HepG2 (cell line): ENCODE results near the gene CTBP1. TPM values are rescaled to one million over a fixed set of nuclear protein-coding genes. Genes with fewer than 3 reads are reported as not detected.

Source experiments
- ATAC-seq: fragments of 200-7000 bp; cut with Tn5 transposase; 3 replicates; pipeline ENCODE4 v1.9.1; 2020; ENCODE audit warnings: mild to moderate bottlenecking, moderate library complexity
- BruUV-seq: library from RNA; stranded (reverse); fragments of 400-500 nt; replicated peaks from 2 replicates; lab custom pipeline; 2021; lab: Mats Ljungman, UMichigan
- CTCF ChIA-PET: fragments of 300-600 bp; formaldehyde crosslinking; extraction: SDS; loops from one replicate; lab custom pipeline; 2021; ENCODE audit warnings: low total read pairs, inconsistent platforms, low intra/inter-chr PET ratio; lab: Yijun Ruan, JAX
- POLR2A ChIA-PET: fragments of 350-600 bp; sonication (Branson Sonifier 250); formaldehyde crosslinking; loops from one replicate; lab custom pipeline; 2020; ENCODE audit warnings: antibody characterized with exemption, inconsistent platforms; lab: Yijun Ruan, JAX
- DNase-seq: peaks from one replicate; pipeline ENCODE4 v3.0.0-alpha.2; 2015; ENCODE audit warnings: low spot score
- FAIRE-seq: peaks from 3 replicates; lab custom pipeline; 2011; peaks lifted over from hg19 to GRCh38; lab: Jason Lieb, UNC
- H2AFZ ChIP-seq: one replicate; pipeline ENCODE4 v1.6.1; 2011; ENCODE audit warnings: low read length, inconsistent platforms
- H3K27ac ChIP-seq: fragments of 300-600 bp; 3 replicates; pipeline ENCODE4 v1.8.0; 2011; ENCODE audit warnings: mixed run types, mild to moderate bottlenecking, mixed read lengths, low read length, inconsistent platforms; ENCODE audit not compliant: insufficient read depth; ENCODE audit errors: extremely low read length
- H3K27me3 ChIP-seq, 2 experiments: fragments of 200-600 bp in 1 of 2; 2 replicates in 1 of 2; 3 replicates in 1 of 2; pipeline versions ENCODE4 v1.6.0 to v1.8.0; 2011; ENCODE audit warnings: low read length in 2 of 2, mild to moderate bottlenecking in 2 of 2, moderate library complexity in 2 of 2, inconsistent platforms in 1 of 2; ENCODE audit not compliant: insufficient read depth in 2 of 2, control insufficient read depth in 1 of 2
- H3K36me3 ChIP-seq, 2 experiments: fragments of 200-600 bp in 1 of 2; replicated peaks in 1 of 2; 2 replicates in 1 of 2; 3 replicates in 1 of 2; pipeline versions ENCODE4 v1.5.1 to v1.8.0; 2011; ENCODE audit warnings: low read length in 2 of 2, inconsistent platforms in 1 of 2; ENCODE audit not compliant: insufficient read depth in 2 of 2, control insufficient read depth in 1 of 2
- H3K4me1 ChIP-seq: 2 replicates; pipeline ENCODE4 v1.5.1; 2012; ENCODE audit warnings: low read length, inconsistent platforms; ENCODE audit not compliant: insufficient read depth
- H3K4me2 ChIP-seq: 2 replicates; pipeline ENCODE4 v1.6.0; 2011; ENCODE audit warnings: low read depth, low read length, inconsistent platforms
- H3K4me3 ChIP-seq, 3 experiments: fragments of 200-600 bp in 1 of 3; sonication (generic), shearing (Covaris generic) in 1 of 3; replicated peaks in 1 of 3; 2 replicates each; pipeline ENCODE4 v1.5.1; 2011 to 2016; ENCODE audit warnings: low read length in 3 of 3, inconsistent platforms in 2 of 3, low read depth in 2 of 3, mild to moderate bottlenecking in 2 of 3, control low read depth in 1 of 3, mixed read lengths in 1 of 3; ENCODE audit not compliant: insufficient read depth in 1 of 3
- H3K79me2 ChIP-seq: one replicate; pipeline ENCODE4 v1.6.1; 2011; ENCODE audit warnings: low read length, inconsistent platforms; ENCODE audit not compliant: insufficient read depth
- H3K9ac ChIP-seq: 2 replicates; pipeline ENCODE4 v1.6.0; 2011; ENCODE audit warnings: mild to moderate bottlenecking, low read depth, low read length, inconsistent platforms; ENCODE audit not compliant: insufficient read depth
- H3K9me3 ChIP-seq: 2 replicates; pipeline ENCODE4 v1.5.1; 2012; ENCODE audit warnings: mild to moderate bottlenecking, low read length
- H4K20me1 ChIP-seq: 2 replicates; pipeline ENCODE4 v1.6.0; 2011; ENCODE audit warnings: inconsistent platforms, mild to moderate bottlenecking, low read length, moderate library complexity; ENCODE audit not compliant: insufficient read depth
- ZNF12 ChIP-seq: sonication (generic); formaldehyde crosslinking; IDR thresholded peaks from 2 replicates; pipeline ENCODE4 v1.5.0; 2020; ENCODE audit warnings: missing genetic modification reagents
- ZNF337 ChIP-seq: sonication (generic); formaldehyde crosslinking; IDR thresholded peaks from 2 replicates; pipeline ENCODE4 v1.5.1; 2020; ENCODE audit warnings: missing genetic modification reagents, low read depth, mild to moderate bottlenecking, borderline replicate concordance
- WGBS: methylation state at CpG from one replicate; pipeline ENCODE4 v1.1.6; 2017; ENCODE audit warnings: low lambda C conversion rate; 5-methylcytosine and 5-hydroxymethylcytosine counted together
- in situ Hi-C: cut with HindIII; loops from 2 replicates; pipeline ENCODE4 v1.10.0; 2017; ENCODE audit warnings: low pct_unique_long_range_greater_than_20kb; ENCODE audit not compliant: extremely low pct_ligation_motif_present
- intact Hi-C: fragments of 100-400 bp; cut with micrococcal nuclease; formaldehyde crosslinking; loops from one replicate; pipeline ENCODE4 v1.10.0; 2022; ENCODE audit not compliant: unreplicated experiment
- polyA plus RNA-seq, 8 experiments: library from polyadenylated mRNA; depleted of rRNA in 3 of 8; stranded (reverse) in 7 of 8; unstranded in 1 of 8; fragments of >200 nt; fragmentation: Illumina TruSeq in 4 of 8; extraction: Trizol in 4 of 8; gene quantifications; 2 replicates each; pipeline versions ENCODE4 v1.2.1 to v1.2.3, GENCODE V29; 2011 to 2016; ENCODE audit warnings: low read depth in 4 of 8, missing spikeins in 1 of 8, mixed read lengths in 1 of 8; ENCODE audit not compliant: insufficient read depth in 1 of 8
- total RNA-seq, 5 experiments: library from RNA; depleted of rRNA; stranded (reverse); fragments of >200 nt; fragmentation: Illumina TruSeq; extraction: Trizol; gene quantifications; 2 replicates each; pipeline ENCODE4 v1.2.3, GENCODE V29; 2016; ENCODE audit warnings: low read depth in 1 of 5
- TF ChIP-seq, protein P1 (sequence below): sonication (generic); formaldehyde crosslinking; IDR thresholded peaks from 2 replicates; pipeline ENCODE4 v1.5.1; 2020; ENCODE audit warnings: mild to moderate bottlenecking, missing genetic modification reagents
- TF ChIP-seq, protein P2 (sequence below): sonication (generic); formaldehyde crosslinking; conservative IDR thresholded peaks from 2 replicates; pipeline ENCODE4 v1.4.0; 2020; ENCODE audit warnings: missing genetic modification reagents

The CTBP1 gene
- total and polyA plus RNA-seq, 2 of the 13 experiments (the other 11 are each of a cell fraction or from before 2014, with no cell fraction given), result 78.5 to 112 TPM

DNA sequence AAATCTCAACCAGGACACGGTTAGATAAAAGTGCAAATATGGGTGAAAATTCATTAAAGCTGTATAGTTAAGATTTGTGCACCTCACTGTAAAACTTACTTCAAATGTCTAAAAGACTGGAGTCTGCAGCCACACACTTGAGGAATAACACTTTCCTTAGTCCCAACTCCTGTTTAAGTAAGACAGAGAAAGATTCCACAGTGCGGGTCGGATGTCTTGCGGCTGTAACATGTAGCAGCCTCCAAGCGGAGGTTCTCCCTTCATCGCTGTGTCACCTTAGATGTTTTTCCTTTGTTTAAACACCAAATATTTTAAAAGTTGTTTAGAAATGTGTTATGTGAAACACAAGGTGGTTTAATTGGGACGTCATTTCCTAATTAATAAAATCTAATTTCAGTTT is 39.9 kb upstream of the CTBP1 start:
- TF ChIP-seq ZNF337 (CRISPR knock-in tag), result no peak
- peak; percentile 46; the same call in 1 of the 2 replicates for TF ChIP-seq ZNF12 (CRISPR knock-in tag)
- TF ChIP-seq, protein P1, sequence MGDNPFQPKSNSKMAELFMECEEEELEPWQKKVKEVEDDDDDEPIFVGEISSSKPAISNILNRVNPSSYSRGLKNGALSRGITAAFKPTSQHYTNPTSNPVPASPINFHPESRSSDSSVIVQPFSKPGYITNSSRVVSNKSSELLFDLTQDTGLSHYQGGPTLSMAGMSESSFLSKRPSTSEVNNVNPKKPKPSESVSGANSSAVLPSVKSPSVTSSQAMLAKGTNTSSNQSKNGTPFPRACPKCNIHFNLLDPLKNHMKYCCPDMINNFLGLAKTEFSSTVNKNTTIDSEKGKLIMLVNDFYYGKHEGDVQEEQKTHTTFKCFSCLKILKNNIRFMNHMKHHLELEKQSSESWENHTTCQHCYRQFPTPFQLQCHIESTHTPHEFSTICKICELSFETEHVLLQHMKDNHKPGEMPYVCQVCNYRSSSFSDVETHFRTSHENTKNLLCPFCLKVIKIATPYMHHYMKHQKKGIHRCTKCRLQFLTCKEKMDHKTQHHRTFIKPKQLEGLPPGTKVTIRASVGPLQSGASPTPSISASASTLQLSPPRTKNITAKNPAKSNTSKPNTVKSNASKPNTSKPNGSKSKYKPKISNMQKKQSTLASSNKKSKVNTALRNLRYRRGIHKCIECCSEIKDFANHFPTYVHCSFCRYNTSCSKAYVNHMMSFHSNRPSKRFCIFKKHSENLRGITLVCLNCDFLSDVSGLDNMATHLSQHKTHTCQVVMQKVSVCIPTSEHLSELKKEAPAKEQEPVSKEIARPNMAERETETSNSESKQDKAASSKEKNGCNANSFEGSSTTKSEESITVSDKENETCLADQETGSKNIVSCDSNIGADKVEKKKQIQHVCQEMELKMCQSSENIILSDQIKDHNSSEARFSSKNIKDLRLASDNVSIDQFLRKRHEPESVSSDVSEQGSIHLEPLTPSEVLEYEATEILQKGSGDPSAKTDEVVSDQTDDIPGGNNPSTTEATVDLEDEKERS (CRISPR knock-in tag), result 0 out of 2 replicates have a peak, but pooled peaks have one; percentile 46
- TF ChIP-seq, protein P2, sequence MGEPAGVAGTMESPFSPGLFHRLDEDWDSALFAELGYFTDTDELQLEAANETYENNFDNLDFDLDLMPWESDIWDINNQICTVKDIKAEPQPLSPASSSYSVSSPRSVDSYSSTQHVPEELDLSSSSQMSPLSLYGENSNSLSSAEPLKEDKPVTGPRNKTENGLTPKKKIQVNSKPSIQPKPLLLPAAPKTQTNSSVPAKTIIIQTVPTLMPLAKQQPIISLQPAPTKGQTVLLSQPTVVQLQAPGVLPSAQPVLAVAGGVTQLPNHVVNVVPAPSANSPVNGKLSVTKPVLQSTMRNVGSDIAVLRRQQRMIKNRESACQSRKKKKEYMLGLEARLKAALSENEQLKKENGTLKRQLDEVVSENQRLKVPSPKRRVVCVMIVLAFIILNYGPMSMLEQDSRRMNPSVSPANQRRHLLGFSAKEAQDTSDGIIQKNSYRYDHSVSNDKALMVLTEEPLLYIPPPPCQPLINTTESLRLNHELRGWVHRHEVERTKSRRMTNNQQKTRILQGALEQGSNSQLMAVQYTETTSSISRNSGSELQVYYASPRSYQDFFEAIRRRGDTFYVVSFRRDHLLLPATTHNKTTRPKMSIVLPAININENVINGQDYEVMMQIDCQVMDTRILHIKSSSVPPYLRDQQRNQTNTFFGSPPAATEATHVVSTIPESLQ (CRISPR knock-in tag), result no peak
- no peaks in the 10 kb centered on the region; a peak in 1 of 5 replicates for H3K27me3 ChIP-seq
- H3K9ac ChIP-seq, result peak overlapping the region; percentile 69
- H3K4me1 ChIP-seq, result peaks cover 47% of the 10 kb centered on the region
- no peak for ATAC-seq
- WGBS, result 5% methylated on average over 7 of the region's 7 CpGs
- intact Hi-C loops (loop anchor here (2.0 kb wide), 1 partner anchor 58 kb away; the partner anchor contains the start of gene UVSSA), in situ Hi-C loops (no loop called here)
- ChIA-PET POLR2A (interaction anchor here (0.7 to 5.5 kb wide), 6 partner anchors 20 to 115 kb away, joined by 3 to 33 read pairs (median 6); partner anchors contain the start of genes CTBP1 and UVSSA), CTCF (no interaction called here)
- H2AFZ ChIP-seq, result no peak overlapping the region
- peaks cover 50% of the 10 kb centered on the region for H3K79me2 ChIP-seq
- peak overlapping the region; percentile 58 to 81 (median 79) for H3K4me3 ChIP-seq
- peak overlapping the region; percentile 95 for H3K4me2 ChIP-seq
- DNase-seq, result no peak
- peak; percentile 15 for FAIRE-seq
- H3K27ac ChIP-seq, result peak overlapping the region; percentile 65
- no peaks in the 10 kb centered on the region; a peak in 1 of 5 replicates for H3K36me3 ChIP-seq
- no TSS peak for BruUV-seq
- peaks cover 32% of the 10 kb centered on the region for H4K20me1 ChIP-seq
- H3K9me3 ChIP-seq, result peaks cover 5% of the 10 kb centered on the region; the same call in 1 of the 2 replicates
